GM12874 (cell line): ENCODE data around the gene SPRYD3.

Experiments
- TF ChIP-seq, protein P1 (sequence below): IDR thresholded peaks from 2 replicates; pipeline ENCODE4 v1.5.1; 2011; ENCODE audit warnings: low read depth, mild to moderate bottlenecking, control low read depth, low read length, moderate library complexity; ENCODE audit not compliant: insufficient read depth

SPRYD3 gene

GRCh38 chr12:53100466-53101151, 21.4 kb upstream of the SPRYD3 start:
- TF ChIP-seq, protein P1, sequence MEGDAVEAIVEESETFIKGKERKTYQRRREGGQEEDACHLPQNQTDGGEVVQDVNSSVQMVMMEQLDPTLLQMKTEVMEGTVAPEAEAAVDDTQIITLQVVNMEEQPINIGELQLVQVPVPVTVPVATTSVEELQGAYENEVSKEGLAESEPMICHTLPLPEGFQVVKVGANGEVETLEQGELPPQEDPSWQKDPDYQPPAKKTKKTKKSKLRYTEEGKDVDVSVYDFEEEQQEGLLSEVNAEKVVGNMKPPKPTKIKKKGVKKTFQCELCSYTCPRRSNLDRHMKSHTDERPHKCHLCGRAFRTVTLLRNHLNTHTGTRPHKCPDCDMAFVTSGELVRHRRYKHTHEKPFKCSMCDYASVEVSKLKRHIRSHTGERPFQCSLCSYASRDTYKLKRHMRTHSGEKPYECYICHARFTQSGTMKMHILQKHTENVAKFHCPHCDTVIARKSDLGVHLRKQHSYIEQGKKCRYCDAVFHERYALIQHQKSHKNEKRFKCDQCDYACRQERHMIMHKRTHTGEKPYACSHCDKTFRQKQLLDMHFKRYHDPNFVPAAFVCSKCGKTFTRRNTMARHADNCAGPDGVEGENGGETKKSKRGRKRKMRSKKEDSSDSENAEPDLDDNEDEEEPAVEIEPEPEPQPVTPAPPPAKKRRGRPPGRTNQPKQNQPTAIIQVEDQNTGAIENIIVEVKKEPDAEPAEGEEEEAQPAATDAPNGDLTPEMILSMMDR, result no peak

GRCh38 chr12:53099071-53099882, 20.1 kb upstream of the SPRYD3 start:
- TF ChIP-seq, protein P1, result peak; percentile 85

- TF ChIP-seq, protein P1, result no peak
Observed at GRCh38 chr12:53098354-53098981, 19.3 kb upstream of the SPRYD3 start.

DNA sequence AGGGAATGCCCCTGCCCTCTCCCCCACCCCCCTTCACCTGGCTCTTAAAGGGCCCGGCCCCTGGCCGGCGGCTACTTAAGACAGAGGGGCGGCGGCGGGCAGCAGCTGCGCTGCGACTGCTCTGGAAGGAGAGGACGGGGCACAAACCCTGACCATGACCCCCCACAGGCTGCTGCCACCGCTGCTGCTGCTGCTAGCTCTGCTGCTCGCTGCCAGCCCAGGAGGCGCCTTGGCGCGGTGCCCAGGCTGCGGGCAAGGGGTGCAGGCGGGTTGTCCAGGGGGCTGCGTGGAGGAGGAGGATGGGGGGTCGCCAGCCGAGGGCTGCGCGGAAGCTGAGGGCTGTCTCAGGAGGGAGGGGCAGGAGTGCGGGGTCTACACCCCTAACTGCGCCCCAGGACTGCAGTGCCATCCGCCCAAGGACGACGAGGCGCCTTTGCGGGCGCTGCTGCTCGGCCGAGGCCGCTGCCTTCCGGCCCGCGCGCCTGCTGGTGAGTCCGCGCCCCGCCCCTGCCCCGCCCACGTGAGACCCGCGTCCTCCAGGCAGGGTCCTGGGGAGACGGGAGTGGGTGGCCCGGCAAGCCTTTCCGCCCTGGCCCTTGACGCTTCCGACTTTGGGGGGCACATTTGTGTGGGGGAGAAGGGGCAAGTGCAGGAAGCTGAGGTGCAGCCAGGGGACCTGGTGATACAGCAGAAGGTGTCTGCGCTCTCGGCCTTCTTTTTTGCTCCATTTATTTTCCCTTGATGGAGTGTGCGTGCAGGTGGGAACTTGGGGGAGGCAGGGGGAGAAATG, 18.6 kb upstream of the SPRYD3 start, which contains the start of gene IGFBP6:
Gene IGFBP6 (plus strand): TSS at position 104 of the 790 bp plus-strand sequence. CDS start 51 bp downstream, at position 155.
- TF ChIP-seq, protein P1, result no peak

GRCh38 chr12:53097207-53097563, 18.0 kb upstream of the SPRYD3 start:
- TF ChIP-seq, protein P1, result no peak

DNA sequence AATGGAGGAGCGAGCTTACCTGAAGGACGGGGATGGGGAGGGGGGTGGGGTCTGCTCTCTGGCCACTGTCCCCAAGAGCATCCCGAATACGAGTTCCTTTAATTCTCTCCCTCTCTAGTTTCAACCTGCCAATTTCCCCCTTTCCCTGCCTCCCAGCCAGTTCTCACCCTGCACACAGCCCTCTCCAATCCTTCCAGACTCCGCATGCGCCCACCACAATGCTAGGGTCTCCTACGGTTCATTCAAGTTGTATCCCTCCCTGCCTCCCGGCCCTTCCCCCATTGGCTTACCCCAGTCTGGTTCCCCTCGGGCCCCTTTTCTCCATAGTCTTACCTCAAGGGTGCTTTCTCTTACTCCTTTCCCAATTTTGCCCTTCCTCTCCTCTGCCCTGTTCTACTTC, 17.6 kb upstream of the SPRYD3 start:
- TF ChIP-seq, protein P1, result no peak
